HG02571 (cell line): ENCODE measurements around the gene FRMD8.

Source experiments
- ATAC-seq: cut with Tn5 transposase; IDR thresholded peaks from one replicate; pipeline ENCODE4 v1.9.1; 2021; ENCODE audit warnings: mild to moderate bottlenecking, moderate library complexity; ENCODE audit not compliant: unreplicated experiment

The FRMD8 gene

DNA sequence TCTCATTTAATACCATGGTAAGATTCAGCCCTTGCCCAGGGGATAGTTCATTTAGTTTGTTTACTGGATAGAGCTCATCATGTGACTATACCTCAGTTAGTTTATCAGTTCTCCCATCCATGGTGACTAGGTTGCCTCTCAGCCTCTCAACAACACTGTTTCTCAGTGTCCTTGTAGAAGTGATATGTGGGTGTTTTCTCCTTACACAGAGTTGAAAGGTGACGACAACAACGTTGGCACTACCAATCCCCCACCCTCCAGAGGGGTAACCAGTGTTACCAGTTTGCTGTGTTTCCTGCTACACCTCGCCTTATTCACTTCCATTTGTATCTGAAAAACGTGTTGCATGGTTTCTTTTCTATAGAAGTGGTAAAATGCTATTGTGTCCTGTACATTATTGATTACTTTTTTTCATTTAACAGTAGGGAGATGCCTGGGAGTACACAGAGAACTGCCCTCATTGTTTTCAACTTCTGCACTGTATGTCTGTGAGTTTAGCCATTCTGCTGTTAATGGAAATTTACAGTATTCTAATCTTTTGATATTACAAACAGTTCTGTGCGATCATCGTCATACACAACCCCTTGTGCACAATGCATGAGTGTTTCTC is 47.7 kb downstream of the FRMD8 start:
- no peak for ATAC-seq

DNA sequence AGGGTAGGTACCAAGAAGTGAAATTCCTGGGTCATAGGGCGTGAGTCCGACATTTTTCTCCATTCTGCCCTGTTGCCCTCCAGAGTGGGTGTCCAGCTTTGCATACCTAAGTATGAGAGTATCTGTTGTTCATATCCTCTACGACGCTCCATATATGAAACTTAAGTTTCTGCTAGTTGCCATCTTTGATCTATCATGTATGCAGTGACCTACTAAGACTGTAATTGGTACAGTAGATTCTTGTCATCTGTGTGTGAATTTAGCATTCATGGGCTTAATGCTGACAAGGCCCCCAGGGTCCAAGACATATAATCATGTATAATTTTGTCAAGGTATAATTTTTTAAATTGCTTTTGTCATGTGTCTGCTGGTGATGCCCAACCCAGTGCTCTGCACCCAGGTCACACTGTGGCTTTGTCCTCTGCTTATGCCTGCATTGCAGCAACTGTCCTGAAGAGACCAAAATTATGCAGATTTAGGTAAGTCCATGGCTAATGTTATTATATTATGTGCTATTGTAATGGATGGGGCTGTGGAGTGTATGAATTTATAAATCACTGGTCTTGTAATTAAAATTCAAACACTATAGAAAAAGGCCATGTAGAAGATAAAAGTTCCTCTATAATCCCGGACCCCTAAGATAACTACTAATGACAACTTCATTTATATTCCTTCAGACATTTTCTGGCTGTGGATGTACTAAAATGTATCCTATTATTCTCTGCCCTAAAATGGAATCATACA is 48.4 kb downstream of the FRMD8 start:
- no peak for ATAC-seq

DNA sequence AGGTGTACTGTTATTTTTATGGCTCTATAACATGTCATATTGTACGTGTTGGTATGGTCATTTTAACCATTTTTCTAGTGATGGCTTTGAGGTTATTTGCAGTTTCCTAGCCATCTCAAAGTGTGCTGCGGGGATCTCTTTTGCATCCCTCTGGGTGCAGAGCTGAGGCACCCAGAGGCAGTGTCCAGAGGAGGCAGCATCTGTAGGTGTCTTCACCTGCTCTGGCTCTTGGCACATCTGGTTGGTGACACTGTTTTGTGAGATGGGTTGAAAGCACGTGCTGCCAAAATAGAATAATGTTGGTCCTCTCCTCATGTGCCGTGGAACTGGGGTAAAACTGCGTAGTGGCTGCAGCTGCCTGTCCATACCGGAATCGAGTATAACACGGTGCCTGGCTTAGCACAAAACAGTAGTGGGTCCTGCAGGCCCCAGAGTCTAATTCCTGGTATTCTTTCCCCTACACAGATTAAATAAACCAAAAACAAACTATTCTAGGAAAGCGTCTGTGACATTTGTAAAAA is 49.0 kb downstream of the FRMD8 start:
- ATAC-seq: no peak

DNA sequence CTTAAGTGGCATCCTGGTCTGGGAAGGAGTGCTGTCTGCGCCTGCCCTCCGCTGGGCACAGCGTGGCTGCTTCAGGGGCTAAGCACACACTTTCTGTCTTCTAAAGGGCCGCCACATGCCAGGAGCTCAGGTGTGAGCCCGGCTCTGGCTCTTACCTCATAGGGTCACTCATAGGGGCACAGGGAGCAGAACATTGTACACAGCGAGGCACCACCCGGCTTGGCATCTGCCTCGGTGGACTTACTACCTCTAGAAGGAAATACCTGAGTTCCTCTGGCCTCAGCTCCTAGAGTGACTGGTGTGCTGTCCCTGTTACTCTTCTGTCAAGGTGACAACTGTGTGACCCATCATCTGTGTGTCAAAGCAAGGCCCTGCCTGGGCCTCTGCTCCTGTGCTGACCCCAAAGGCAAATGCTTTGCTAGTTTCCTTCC is 49.6 kb downstream of the FRMD8 start:
- no peak for ATAC-seq

- no peak for ATAC-seq
Measured at GRCh38 chr11:65436412-65437032, 50.1 kb downstream of the FRMD8 start.

DNA sequence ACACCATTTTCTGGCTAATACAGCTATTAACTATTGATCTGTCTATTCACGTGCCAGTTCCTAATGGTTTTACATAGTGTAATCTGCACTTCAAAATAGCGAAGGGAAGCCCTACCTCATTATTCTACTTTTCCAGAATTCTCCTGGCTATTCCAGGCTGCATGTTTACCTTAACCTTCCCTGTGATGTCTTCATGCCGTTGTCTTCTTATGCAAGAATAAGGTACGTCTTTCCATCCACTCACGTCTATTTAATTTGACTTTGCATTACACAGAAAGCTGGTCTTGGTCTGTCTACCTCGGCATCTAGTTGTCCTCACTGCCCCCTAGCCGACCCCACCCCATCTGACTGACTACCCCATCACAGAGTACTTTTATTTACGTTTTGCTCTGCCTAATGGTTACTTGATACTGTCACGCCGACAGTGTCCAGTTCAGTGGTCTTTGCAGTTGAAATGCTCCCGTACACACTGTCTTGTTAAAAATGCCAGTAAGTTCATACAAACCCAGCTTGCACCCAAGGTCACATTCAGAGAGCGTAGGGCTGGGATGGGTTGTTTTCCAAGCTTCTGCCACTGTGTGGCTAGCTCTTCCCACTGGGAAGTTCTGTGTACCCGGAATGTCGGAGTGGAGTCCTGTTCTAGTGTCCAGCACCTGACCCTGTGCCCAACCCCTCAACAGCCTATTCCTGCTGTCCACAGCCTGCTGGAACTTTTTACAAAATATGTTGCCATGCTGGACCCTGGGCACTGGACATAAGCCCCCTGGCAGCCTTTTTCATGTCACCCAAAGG is 51.2 kb downstream of the FRMD8 start:
- ATAC-seq: no peak

DNA sequence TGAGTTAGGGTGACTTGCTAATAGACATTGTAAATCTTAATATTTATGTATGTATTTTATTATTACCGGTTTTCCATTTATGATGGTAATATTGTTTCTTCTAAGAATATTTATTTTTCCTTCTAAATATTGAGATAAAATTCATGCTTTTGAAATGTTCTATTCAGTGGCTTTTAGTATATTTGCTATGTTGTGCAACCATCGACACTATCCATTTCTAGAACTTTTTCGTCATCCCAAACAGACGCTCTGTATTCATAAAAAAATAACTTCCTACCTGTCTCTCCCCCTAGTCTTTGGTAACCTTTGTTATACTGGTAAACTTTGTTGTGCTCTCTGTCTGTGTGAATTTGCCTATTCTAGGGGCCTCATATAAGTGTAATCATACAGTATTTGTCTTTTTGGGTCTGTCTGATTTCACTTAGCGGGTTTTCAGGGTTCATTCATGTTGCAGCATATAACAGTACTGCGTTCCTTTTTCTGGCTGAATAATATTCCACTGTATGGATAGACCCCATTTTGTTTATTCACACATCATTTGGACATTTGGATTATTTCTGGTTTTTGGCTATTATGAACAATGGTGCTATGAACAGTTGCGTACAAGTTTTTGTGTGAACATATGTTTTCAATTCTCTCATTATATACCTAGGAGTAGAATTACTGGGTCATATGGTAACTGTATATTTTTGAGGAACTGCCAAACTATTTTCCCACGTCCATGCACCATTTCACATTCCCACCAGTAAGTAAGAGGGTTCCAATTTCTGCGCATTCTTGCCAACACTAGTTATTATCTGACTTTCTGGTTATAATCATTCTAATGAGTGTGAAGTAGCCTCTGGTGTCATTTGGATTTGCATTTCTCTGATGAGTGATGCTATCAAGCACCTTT is 52.1 kb downstream of the FRMD8 start:
- ATAC-seq: no peak

DNA sequence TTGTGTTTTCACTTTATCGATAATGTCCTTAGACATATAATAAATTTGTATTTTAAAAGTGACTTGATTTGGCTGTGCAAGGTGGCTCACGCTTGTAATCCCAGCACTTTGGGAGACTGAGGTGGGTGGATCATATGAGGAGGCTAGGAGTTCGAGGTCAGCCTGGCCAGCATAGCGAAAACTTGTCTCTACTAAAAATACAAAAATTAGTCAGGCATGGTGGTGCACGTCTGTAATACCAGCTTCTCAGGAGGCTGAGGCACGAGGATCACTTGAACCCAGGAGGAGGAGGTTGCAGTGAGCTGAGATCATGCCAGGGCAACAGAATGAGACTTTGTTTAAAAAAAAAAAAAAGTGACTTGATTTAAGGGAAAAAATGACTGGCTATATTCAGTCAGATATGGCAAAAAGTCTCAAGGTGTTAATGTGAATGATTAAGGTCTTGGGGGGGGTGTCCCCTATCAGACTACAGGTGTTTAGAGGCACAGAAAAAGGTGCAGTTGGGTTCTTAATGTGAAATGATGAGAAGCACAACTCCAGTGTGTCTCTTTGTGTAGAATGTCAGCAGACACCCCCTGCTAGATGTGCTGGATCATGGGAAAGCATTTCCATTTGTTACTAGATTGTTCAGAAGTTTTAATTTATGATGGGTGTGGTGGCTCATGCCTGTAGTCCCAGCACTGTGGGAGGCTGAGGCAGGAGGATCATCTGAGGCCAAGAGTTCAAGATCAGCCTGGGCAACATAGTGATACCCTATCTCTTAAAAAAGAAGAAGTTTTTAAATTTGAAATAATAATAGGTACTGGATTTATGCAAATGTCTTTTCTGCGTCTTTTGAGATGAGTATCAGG is 53.1 kb downstream of the FRMD8 start:
- no peak for ATAC-seq

GRCh38 chr11:65440831-65441499 is 54.5 kb downstream of the FRMD8 start:
- no peak for ATAC-seq

DNA sequence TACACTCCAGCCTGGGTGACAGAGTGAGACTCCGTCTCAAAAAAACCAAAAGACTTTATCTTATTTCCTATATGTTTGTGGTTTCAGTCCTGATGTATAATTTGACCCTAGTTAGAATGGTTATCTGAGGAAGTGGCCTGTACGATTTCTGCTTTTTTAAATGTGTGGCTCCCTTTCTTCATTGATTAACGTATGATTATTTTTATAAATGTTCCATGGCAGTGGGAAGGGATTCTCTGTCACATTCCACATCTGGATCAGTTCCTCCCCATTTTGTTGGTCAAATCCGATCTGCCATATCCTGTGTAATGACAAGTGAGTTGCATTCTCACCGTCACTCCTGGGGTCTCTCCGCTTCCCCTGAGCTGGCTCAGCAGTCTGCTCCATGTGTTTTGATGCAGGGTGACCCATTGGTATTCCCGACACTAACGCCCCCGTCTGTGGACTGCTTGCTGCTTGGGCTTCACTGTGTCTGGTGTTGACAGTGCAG is 56.5 kb downstream of the FRMD8 start:
- ATAC-seq: no peak

GRCh38 chr11:65444314-65445051 is 58.0 kb downstream of the FRMD8 start:
- ATAC-seq: no peak

DNA sequence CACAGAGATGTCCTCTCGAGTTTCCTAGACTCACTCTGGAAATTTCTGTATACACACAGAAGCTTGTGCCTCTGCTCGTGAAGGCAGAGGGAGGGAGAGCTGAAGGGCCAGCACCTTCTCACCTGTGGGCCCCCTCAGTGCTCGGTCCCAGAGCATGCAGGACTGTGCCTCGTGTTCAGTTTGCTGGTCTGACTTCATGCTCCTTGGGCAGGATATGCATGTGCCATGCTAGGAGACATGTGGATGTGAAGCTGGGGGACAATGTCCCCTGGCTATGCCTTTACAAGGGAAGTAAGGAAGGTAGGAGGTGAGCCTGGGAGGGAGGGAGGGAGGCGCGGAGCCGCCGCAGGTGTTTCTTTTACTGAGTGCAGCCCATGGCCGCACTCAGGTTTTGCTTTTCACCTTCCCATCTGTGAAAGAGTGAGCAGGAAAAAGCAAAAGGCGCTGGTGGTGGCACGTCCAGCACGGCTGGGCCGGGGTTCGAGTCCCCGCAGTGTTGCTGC is 58.7 kb downstream of the FRMD8 start:
- ATAC-seq: no peak

- no peak for ATAC-seq
Measured at GRCh38 chr11:65445604-65446445, 59.4 kb downstream of the FRMD8 start.

GRCh38 chr11:65446446-65447277 is 60.2 kb downstream of the FRMD8 start:
- ATAC-seq: no peak

DNA sequence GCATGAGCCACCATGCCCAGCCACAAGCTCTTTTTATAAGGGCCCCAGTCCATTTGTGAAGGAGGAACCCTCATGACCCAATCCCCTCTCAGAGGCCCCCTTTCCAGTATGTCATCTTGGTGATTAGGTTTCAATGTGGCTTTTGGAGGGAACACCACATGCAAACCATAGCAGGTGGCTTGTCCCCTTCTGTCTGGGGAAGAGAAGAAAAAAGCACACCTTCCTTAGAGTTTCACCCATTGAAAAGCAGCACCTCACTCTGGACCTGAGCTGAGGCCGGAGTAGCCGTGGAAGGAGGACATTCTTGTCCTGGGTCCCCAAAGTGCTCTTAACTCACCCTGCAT is 61.6 kb downstream of the FRMD8 start:
- ATAC-seq: no peak
